A549 (cell line): ENCODE results near the gene SIK3. TPM values are rescaled to one million over a fixed set of nuclear protein-coding genes. Genes with fewer than 3 reads are reported as not detected.

Experiments
- ATAC-seq, 2 experiments: fragments of 200-7000 bp in 1 of 2; fragments of >200 bp in 1 of 2; cut with Nextera tagmentation in 1 of 2; cut with Tn5 transposase in 1 of 2; 3 replicates each; pipeline versions ENCODE4 v1.8.0 to v1.9.1; 2018 to 2020; ENCODE audit warnings: mild to moderate bottlenecking in 1 of 2, moderate library complexity in 1 of 2
- CTCF ChIA-PET: fragments of 300-600 bp; sonication (Branson Sonifier 250); formaldehyde crosslinking; extraction: SDS; loops from one replicate; lab custom pipeline; 2021; ENCODE audit warnings: antibody characterized with exemption, inconsistent platforms; lab: Yijun Ruan, JAX
- POLR2A ChIA-PET: fragments of 350-600 bp; formaldehyde crosslinking; extraction: SDS; loops from one replicate; lab custom pipeline; 2021; ENCODE audit warnings: antibody characterized with exemption, inconsistent platforms; lab: Yijun Ruan, JAX
- DNase-seq, 2 experiments: peaks; one replicate each; pipeline versions ENCODE4 v3.0.0 to v3.0.0-alpha.2; 2011 to 2016; ENCODE audit warnings: low read depth in 1 of 2, low spot score in 1 of 2
- FAIRE-seq: peaks from 2 replicates; lab custom pipeline; 2011; peaks lifted over from hg19 to GRCh38; lab: Jason Lieb, UNC
- H3K27ac ChIP-seq, 2 experiments: fragments of >200 bp; sonication (Bioruptor Twin); formaldehyde crosslinking; 3 replicates each; pipeline ENCODE4 v1.5.1; 2016 to 2017
- H3K4me1 ChIP-seq: fragments of >200 bp; sonication (Bioruptor Twin); formaldehyde crosslinking; 3 replicates; pipeline ENCODE4 v1.6.1; 2016
- H3K4me2 ChIP-seq: fragments of >200 bp; sonication (Bioruptor Twin); formaldehyde crosslinking; 3 replicates; pipeline ENCODE4 v1.6.1; 2016
- H3K4me3 ChIP-seq: fragments of >200 bp; sonication (Bioruptor Twin); formaldehyde crosslinking; 3 replicates; pipeline ENCODE4 v1.5.1; 2016
- H3K9me3 ChIP-seq: fragments of >200 bp; sonication (Bioruptor Twin); formaldehyde crosslinking; 3 replicates; pipeline ENCODE4 v1.6.1; 2016
- BHLHE40 ChIP-seq: IDR thresholded peaks from 2 replicates; pipeline ENCODE4 v1.6.1; 2012; ENCODE audit warnings: low read depth, low read length, inconsistent platforms
- CBX8 ChIP-seq: fragments of 200-600 bp; sonication (generic); IDR thresholded peaks from 2 replicates; pipeline ENCODE4 v1.6.1; 2016
- E2F6 ChIP-seq: IDR thresholded peaks from 2 replicates; pipeline ENCODE4 v1.6.1; 2012; ENCODE audit warnings: low read depth, borderline replicate concordance
- EHF ChIP-seq: fragments of 250-450 bp; sonication (Bioruptor Pico); IDR thresholded peaks from 2 replicates; pipeline ENCODE4 v1.5.0; 2020; ENCODE audit warnings: mild to moderate bottlenecking
- EHMT2 ChIP-seq: fragments of 200-600 bp; sonication (generic); IDR thresholded peaks from 2 replicates; pipeline ENCODE4 v1.6.1; 2016; ENCODE audit warnings: antibody characterized with exemption, low read depth, mild to moderate bottlenecking, moderate library complexity
- EP300 ChIP-seq, 2 experiments: fragments of >200 bp; sonication (Bioruptor Twin); formaldehyde crosslinking; IDR thresholded peaks; 2 replicates in 1 of 2; 3 replicates in 1 of 2; pipeline ENCODE4 v1.6.1; 2016 to 2017
- ESRRA ChIP-seq: fragments of 150-350 bp; IDR thresholded peaks from 2 replicates; pipeline ENCODE4 v1.6.1; 2014; ENCODE audit warnings: mild to moderate bottlenecking, low read length, borderline replicate concordance
- FOSB ChIP-seq: fragments of 250-450 bp; sonication (Bioruptor Pico); IDR thresholded peaks from 2 replicates; pipeline ENCODE4 v1.5.0; 2020; ENCODE audit warnings: mild to moderate bottlenecking, moderate library complexity
- FOSL2 ChIP-seq, 2 experiments: fragments of 450-650 bp in 1 of 2; fragments of >200 bp in 1 of 2; sonication (Bioruptor Twin) in 1 of 2; formaldehyde crosslinking; IDR thresholded peaks; 2 replicates each; pipeline versions ENCODE4 v1.5.0 to v1.6.1; 2016 to 2020; ENCODE audit warnings: mild to moderate bottlenecking in 1 of 2, moderate library complexity in 1 of 2
- FOXS1 ChIP-seq: fragments of 250-450 bp; sonication (Bioruptor Pico); IDR thresholded peaks from 2 replicates; pipeline ENCODE4 v1.5.0; 2020; ENCODE audit warnings: mild to moderate bottlenecking, moderate library complexity
- GATA3 ChIP-seq: IDR thresholded peaks from 2 replicates; pipeline ENCODE4 v1.6.1; 2012; ENCODE audit warnings: borderline replicate concordance
- HDAC2 ChIP-seq: fragments of 200-600 bp; sonication (generic); IDR thresholded peaks from 2 replicates; pipeline ENCODE4 v1.6.1; 2016
- HES2 ChIP-seq: fragments of >200 bp; sonication (Bioruptor Twin); formaldehyde crosslinking; IDR thresholded peaks from 2 replicates; pipeline ENCODE4 v1.6.1; 2016
- HEYL ChIP-seq: fragments of 250-450 bp; sonication (Bioruptor Pico); IDR thresholded peaks from 2 replicates; pipeline ENCODE4 v1.8.0; 2021; ENCODE audit warnings: mild to moderate bottlenecking, moderate library complexity
- HOXB5 ChIP-seq: fragments of 250-450 bp; sonication (Bioruptor Pico); IDR thresholded peaks from 2 replicates; pipeline ENCODE4 v1.5.0; 2020; ENCODE audit warnings: mild to moderate bottlenecking, moderate library complexity
- JUN ChIP-seq, 2 experiments: fragments of >200 bp; sonication (Bioruptor Twin); formaldehyde crosslinking; IDR thresholded peaks; 2 replicates in 1 of 2; 3 replicates in 1 of 2; pipeline ENCODE4 v1.6.1; 2016 to 2017
- MAX ChIP-seq: IDR thresholded peaks from 2 replicates; pipeline ENCODE4 v1.6.1; 2012
- MAZ ChIP-seq: fragments of 150-350 bp; IDR thresholded peaks from 2 replicates; pipeline ENCODE4 v1.6.1; 2014; ENCODE audit warnings: antibody characterized with exemption, low read depth, low read length, borderline replicate concordance
- NPAS2 ChIP-seq: fragments of 250-450 bp; sonication (Bioruptor Pico); IDR thresholded peaks from 2 replicates; pipeline ENCODE4 v1.8.0; 2022; ENCODE audit warnings: mild to moderate bottlenecking, moderate library complexity, borderline replicate concordance
- RAD21 ChIP-seq, 2 experiments: fragments of >200 bp in 1 of 2; sonication (Bioruptor Twin) in 1 of 2; formaldehyde crosslinking in 1 of 2; IDR thresholded peaks in 1 of 2; conservative IDR thresholded peaks in 1 of 2; 2 replicates in 1 of 2; 3 replicates in 1 of 2; pipeline ENCODE4 v1.6.1; 2012 to 2018; ENCODE audit warnings: inconsistent platforms in 1 of 2
- RARB ChIP-seq: fragments of 250-450 bp; sonication (Bioruptor Pico); IDR thresholded peaks from 2 replicates; pipeline ENCODE4 v1.8.0; 2021; ENCODE audit warnings: mild to moderate bottlenecking, moderate library complexity
- REST ChIP-seq: fragments of 200-600 bp; sonication (generic); IDR thresholded peaks from 2 replicates; pipeline ENCODE4 v1.6.1; 2016; ENCODE audit warnings: antibody characterized with exemption, mild to moderate bottlenecking, moderate library complexity
- RNF2 ChIP-seq: fragments of 200-600 bp; sonication (generic); IDR thresholded peaks from 2 replicates; pipeline ENCODE4 v1.6.1; 2016; ENCODE audit warnings: low read depth, mild to moderate bottlenecking, antibody characterized with exemption, moderate library complexity, borderline replicate concordance
- SREBF2 ChIP-seq: fragments of 450-650 bp; IDR thresholded peaks from 2 replicates; pipeline ENCODE4 v1.6.1; 2014; ENCODE audit warnings: mild to moderate bottlenecking, moderate library complexity
- TFCP2L1 ChIP-seq: fragments of 250-450 bp; sonication (Bioruptor Pico); IDR thresholded peaks from 2 replicates; pipeline ENCODE4 v1.5.0; 2021; ENCODE audit warnings: mild to moderate bottlenecking
- TP53 ChIP-seq: fragments of 250-450 bp; sonication (Bioruptor Pico); IDR thresholded peaks from 2 replicates; pipeline ENCODE4 v1.5.0; 2021; ENCODE audit warnings: mild to moderate bottlenecking, moderate library complexity
- USF2 ChIP-seq: fragments of 450-650 bp; IDR thresholded peaks from 2 replicates; pipeline ENCODE4 v1.6.1; 2014; ENCODE audit warnings: antibody characterized with exemption
- ZNF302 ChIP-seq: fragments of 250-450 bp; sonication (Bioruptor Pico); IDR thresholded peaks from 2 replicates; pipeline ENCODE4 v1.9.0; 2021; ENCODE audit warnings: inconsistent platforms, mild to moderate bottlenecking, moderate library complexity
- ZSCAN20 ChIP-seq: fragments of 250-450 bp; sonication (Bioruptor Pico); IDR thresholded peaks from 2 replicates; pipeline ENCODE4 v1.8.0; 2022; ENCODE audit warnings: mild to moderate bottlenecking, moderate library complexity
- WGBS: methylation state at CpG from one replicate; pipeline ENCODE4 v1.1.6; 2017; ENCODE audit errors: missing lambda C conversion rate; 5-methylcytosine and 5-hydroxymethylcytosine counted together
- polyA plus RNA-seq, 4 experiments: library from polyadenylated mRNA; depleted of rRNA in 3 of 4; stranded (reverse); fragments of >200 nt; fragmentation: RNase III in 1 of 4; extraction: RNeasy Plus Mini Kit Qiagen cat#74134 plus additional on column Dnase treatment in 1 of 4; gene quantifications; 2 replicates in 3 of 4; 3 replicates in 1 of 4; pipeline ENCODE4 v1.2.3, GENCODE V29; 2011 to 2017

Gene SIK3
- polyA plus RNA-seq, 2 of the 4 experiments (the other 2 are of a cell fraction): 8.2 to 9.0 TPM

GRCh38 chr11:116980136-116980793, 118.0 kb downstream of the SIK3 start:
- ChIA-PET POLR2A (no interaction called here), CTCF (interaction anchor here (0.6 to 0.8 kb wide), 2 partner anchors 13 to 158 kb away, joined by 3 read pairs; no protein-coding TSS in a partner anchor)
- FAIRE-seq: no peak

GRCh38 chr11:116976941-116977570, 121.2 kb downstream of the SIK3 start:
- ChIA-PET POLR2A (no interaction called here), CTCF (no interaction called here)
- no peak for FAIRE-seq
- no peak for DNase-seq
- no peak overlapping the region for H3K4me2 ChIP-seq
- 89% methylated on average over 4 of the region's 5 CpGs for WGBS
- ATAC-seq: no peak
- no peak for TF ChIP-seq REST
- no peak for TF ChIP-seq RARB (CRISPR knock-in tag)
- no peak for TF ChIP-seq CBX8
- no peak for TF ChIP-seq TP53
- no peak for TF ChIP-seq HES2
- TF ChIP-seq EHMT2: no peak
- no peak for TF ChIP-seq MAX
- no peak for TF ChIP-seq ESRRA
- TF ChIP-seq EP300 (IDR thresholded peaks at IDR 0.05): no peak
- no peak for TF ChIP-seq E2F6
- no peak for TF ChIP-seq RNF2
- TF ChIP-seq HEYL (CRISPR knock-in tag): no peak
- no peak for TF ChIP-seq MAZ
- no peak for TF ChIP-seq SREBF2
- TF ChIP-seq TFCP2L1 (CRISPR knock-in tag): no peak
- TF ChIP-seq FOSL2 (IDR thresholded peaks at IDR 0.05): no peak
- TF ChIP-seq FOSL2 (CRISPR knock-in tag; IDR thresholded peaks at IDR 0.05): no peak
- TF ChIP-seq ZNF302 (CRISPR knock-in tag): no peak
- no peak for TF ChIP-seq ZSCAN20 (CRISPR knock-in tag)
- TF ChIP-seq FOXS1 (CRISPR knock-in tag): no peak
- H3K27ac ChIP-seq: no peak overlapping the region
- H3K4me3 ChIP-seq: no peak overlapping the region
- no peaks in the 10 kb centered on the region for H3K9me3 ChIP-seq
- peaks cover 8% of the 10 kb centered on the region; the same call in 2 of the 3 replicates for H3K4me1 ChIP-seq

More at GRCh38 chr11:116980136-116980793, 118.0 kb downstream of the SIK3 start:
- ATAC-seq (no peak), DNase-seq (no peak)
- H3K4me3 ChIP-seq: no peak overlapping the region
- no peak overlapping the region for H3K4me2 ChIP-seq
- no peak for TF ChIP-seq E2F6
- TF ChIP-seq ESRRA: no peak
- no peak for TF ChIP-seq GATA3
- TF ChIP-seq SREBF2: no peak
- TF ChIP-seq NPAS2 (CRISPR knock-in tag): no peak
- no peak for TF ChIP-seq RAD21 (conservative IDR thresholded peaks at IDR 0.05 in 1 of 2, IDR thresholded peaks at IDR 0.05 in 1 of 2)
- no peak for TF ChIP-seq HDAC2
- TF ChIP-seq HEYL (CRISPR knock-in tag): no peak
- TF ChIP-seq EHF (CRISPR knock-in tag): no peak
- no peak for TF ChIP-seq RARB (CRISPR knock-in tag)
- TF ChIP-seq FOSB: no peak
- TF ChIP-seq BHLHE40: no peak
- TF ChIP-seq JUN (IDR thresholded peaks at IDR 0.05): no peak
- TF ChIP-seq HOXB5 (CRISPR knock-in tag): no peak
- TF ChIP-seq USF2: no peak
- no peak for TF ChIP-seq CBX8
- H3K9me3 ChIP-seq: no peaks in the 10 kb centered on the region
- H3K4me1 ChIP-seq: peaks cover 17% of the 10 kb centered on the region
- no peak overlapping the region for H3K27ac ChIP-seq
- 92% methylated on average over 7 of the region's 7 CpGs for WGBS
